HG02610 (cell line): ENCODE data around the gene AMOTL1.

Experiments
- ATAC-seq: cut with Tn5 transposase; IDR thresholded peaks from one replicate; pipeline ENCODE4 v1.9.1; 2021; ENCODE audit warnings: mild to moderate bottlenecking, moderate library complexity; ENCODE audit not compliant: unreplicated experiment

AMOTL1 gene

GRCh38 chr11:94923004-94923334, 154.8 kb downstream of the AMOTL1 start:
- no peak for ATAC-seq

DNA sequence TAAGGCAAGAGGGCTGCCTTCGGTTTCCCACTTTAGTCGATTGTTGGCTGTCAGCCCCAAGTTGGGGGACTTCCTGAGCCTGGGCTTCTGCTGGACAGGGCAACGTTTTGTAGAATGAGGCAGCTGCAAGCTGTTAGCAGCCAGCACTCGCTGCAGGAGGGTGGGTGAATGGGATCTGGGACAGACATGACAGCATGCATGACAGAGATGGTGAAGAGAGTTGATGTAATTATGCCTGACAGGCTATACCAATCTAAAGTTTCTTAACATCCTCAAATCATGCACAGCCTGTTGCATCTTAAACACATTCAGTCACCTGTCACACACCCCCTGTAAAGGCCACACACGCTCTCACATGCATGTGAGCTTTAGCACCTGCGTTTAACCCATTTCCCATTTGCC, 156.0 kb downstream of the AMOTL1 start:
- ATAC-seq: no peak

- ATAC-seq: no peak
These were observed 156.5 kb downstream of the AMOTL1 start for GRCh38 chr11:94924612-94925011.

- ATAC-seq: no peak
These were observed 157.5 kb downstream of the AMOTL1 start for GRCh38 chr11:94925422-94926270.

- ATAC-seq: no peak
These were observed 158.1 kb downstream of the AMOTL1 start for GRCh38 chr11:94926271-94926625.
